Fibroblast of lung (primary cell): ENCODE results near the gene CD226. TPM values are rescaled to one million over a fixed set of nuclear protein-coding genes. Genes with fewer than 3 reads are reported as not detected.

Experiments
- DNase-seq, 2 donors: peaks; one replicate each; pipeline versions ENCODE4 v3.0.0 to v3.0.0-alpha.2; 2010; ENCODE audit warnings: low read depth in 2 of 2
- H2AFZ ChIP-seq: 2 replicates; pipeline ENCODE4 v1.5.1; 2012; ENCODE audit warnings: low read length, control low read depth, inconsistent platforms
- H3K27ac ChIP-seq: 2 replicates; pipeline ENCODE4 v1.5.1; 2011; ENCODE audit warnings: low read length, control low read depth; ENCODE audit not compliant: insufficient read depth
- H3K27me3 ChIP-seq: 2 replicates; pipeline ENCODE4 v1.5.1; 2011; ENCODE audit warnings: mild to moderate bottlenecking, low read length; ENCODE audit not compliant: control insufficient read depth, insufficient read depth
- H3K36me3 ChIP-seq: 2 replicates; pipeline ENCODE4 v1.5.1; 2011; ENCODE audit warnings: low read length; ENCODE audit not compliant: control insufficient read depth, insufficient read depth
- H3K4me1 ChIP-seq: 2 replicates; pipeline ENCODE4 v1.5.1; 2011; ENCODE audit warnings: low read length; ENCODE audit not compliant: control insufficient read depth, insufficient read depth; ENCODE audit errors: extremely low read depth
- H3K4me2 ChIP-seq: 2 replicates; pipeline ENCODE4 v1.5.1; 2011; ENCODE audit warnings: low read length, control low read depth; ENCODE audit not compliant: insufficient read depth; ENCODE audit errors: extremely low read depth
- H3K4me3 ChIP-seq, 4 experiments: fragments of 200-600 bp in 1 of 4; sonication (generic) in 1 of 4; replicated peaks in 1 of 4; 2 replicates each; pipeline ENCODE4 v1.5.1; 2011 to 2016; ENCODE audit warnings: low read length in 4 of 4, low read depth in 3 of 4, mild to moderate bottlenecking in 3 of 4, control low read depth in 2 of 4, inconsistent platforms in 1 of 4, mixed read lengths in 1 of 4; ENCODE audit not compliant: insufficient read depth in 1 of 4; ENCODE audit errors: control extremely low read depth in 1 of 4
- H3K79me2 ChIP-seq: 2 replicates; pipeline ENCODE4 v1.5.1; 2012; ENCODE audit warnings: mild to moderate bottlenecking, low read length, inconsistent platforms; ENCODE audit not compliant: control insufficient read depth, insufficient read depth
- H3K9ac ChIP-seq: 2 replicates; pipeline ENCODE4 v1.5.1; 2011; ENCODE audit warnings: mild to moderate bottlenecking, low read length, control low read depth; ENCODE audit not compliant: insufficient read depth
- H3K9me3 ChIP-seq: 2 replicates; pipeline ENCODE4 v1.5.1; 2012; ENCODE audit warnings: low read depth, low read length; ENCODE audit not compliant: control insufficient read depth, insufficient read depth
- H4K20me1 ChIP-seq: 2 replicates; pipeline ENCODE4 v1.5.1; 2011; ENCODE audit warnings: low read length; ENCODE audit not compliant: control insufficient read depth, insufficient read depth; ENCODE audit errors: extremely low read depth
- CTCF ChIP-seq, 2 donors: IDR thresholded peaks in 1 of 2; conservative IDR thresholded peaks in 1 of 2; 1 replicate in 1 of 2; 2 replicates in 1 of 2; pipeline ENCODE4 v1.5.1; 2011 to 2012; ENCODE audit warnings: low read length in 2 of 2, control low read depth in 1 of 2, inconsistent platforms in 1 of 2, low read depth in 1 of 2, mild to moderate bottlenecking in 1 of 2
- EZH2 ChIP-seq: IDR thresholded peaks from 2 replicates; pipeline ENCODE4 v1.5.1; 2012; ENCODE audit warnings: low read length, control low read depth, mild to moderate bottlenecking; ENCODE audit errors: missing control alignments
- polyA plus RNA-seq, 2 donors: library from polyadenylated mRNA; depleted of rRNA in 1 of 2; stranded (reverse) in 1 of 2; unstranded in 1 of 2; fragments of >200 nt; gene quantifications; 2 replicates each; pipeline ENCODE4 v1.2.1, GENCODE V29; 2011 to 2012; ENCODE audit warnings: missing spikeins in 1 of 2
- total RNA-seq: library from RNA; depleted of rRNA; stranded (reverse); fragments of >200 nt; gene quantifications from 2 replicates; pipeline ENCODE4 v1.2.1, GENCODE V29; 2014

The CD226 gene
- total and polyA plus RNA-seq, 2 donors (not counting 1 experiment from before 2014, with no cell fraction given), result 0.33 to 0.42 TPM

- Histone ChIP-seq H3K9me3 (no peaks in the 10 kb centered on the region), H2AFZ (no peak overlapping the region), H3K27ac (no peak overlapping the region), H3K4me3 (no peak overlapping the region), H3K79me2 (no peaks in the 10 kb centered on the region), H3K4me1 (no peaks in the 10 kb centered on the region), H3K9ac (no peak overlapping the region), H3K4me2 (no peak overlapping the region), H3K36me3 (no peaks in the 10 kb centered on the region), H4K20me1 (no peaks in the 10 kb centered on the region), H3K27me3 (no peaks in the 10 kb centered on the region)
- DNase-seq, result no peak
- TF ChIP-seq CTCF (conservative IDR thresholded peaks at IDR 0.05 in 1 of 2, IDR thresholded peaks at IDR 0.05 in 1 of 2; ENCODE audit: low read depth in 1 of 2, low read length in 2 of 2) (no peak), EZH2 (no peak)
These were observed 14.0 kb upstream of the CD226 start for GRCh38 chr18:69961718-69962117.

- Histone ChIP-seq H4K20me1 (no peaks in the 10 kb centered on the region), H3K27ac (no peak overlapping the region), H3K79me2 (no peaks in the 10 kb centered on the region), H3K4me3 (no peak overlapping the region), H3K27me3 (no peaks in the 10 kb centered on the region), H3K4me1 (no peaks in the 10 kb centered on the region), H2AFZ (no peak overlapping the region), H3K4me2 (no peak overlapping the region), H3K9me3 (no peaks in the 10 kb centered on the region), H3K9ac (no peak overlapping the region), H3K36me3 (no peaks in the 10 kb centered on the region)
- DNase-seq, result no peak
- TF ChIP-seq EZH2, result no peak
These were observed 10.7 kb upstream of the CD226 start for GRCh38 chr18:69958422-69958821.

DNA sequence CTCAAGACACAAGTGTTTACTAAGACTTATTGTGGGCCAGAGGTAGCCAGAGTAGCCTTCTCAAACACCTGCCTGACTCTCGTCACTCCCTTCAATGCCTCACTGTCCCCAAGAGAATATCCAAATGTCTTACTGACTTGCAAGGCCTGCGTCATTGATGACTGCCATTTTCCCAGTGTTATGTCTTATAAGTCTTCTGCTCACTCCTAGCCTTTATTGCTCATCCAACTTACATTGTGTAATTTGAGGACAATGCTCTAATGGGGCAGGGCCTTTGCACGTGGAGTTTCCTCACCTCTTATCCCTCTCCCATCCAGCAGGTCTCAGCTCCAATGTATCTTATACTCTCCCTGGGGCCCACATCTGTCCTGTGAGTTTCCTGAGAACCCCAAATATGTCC lies 10.1 kb upstream of the CD226 start:
- Histone ChIP-seq H3K9ac (no peak overlapping the region), H2AFZ (no peak overlapping the region), H4K20me1 (no peaks in the 10 kb centered on the region), H3K4me1 (no peaks in the 10 kb centered on the region), H3K9me3 (no peaks in the 10 kb centered on the region), H3K4me3 (no peak overlapping the region), H3K4me2 (no peak overlapping the region), H3K27me3 (no peaks in the 10 kb centered on the region), H3K27ac (no peak overlapping the region), H3K36me3 (no peaks in the 10 kb centered on the region), H3K79me2 (no peaks in the 10 kb centered on the region)
- TF ChIP-seq CTCF (conservative IDR thresholded peaks at IDR 0.05 in 1 of 2, IDR thresholded peaks at IDR 0.05 in 1 of 2; ENCODE audit: low read depth in 1 of 2, low read length in 2 of 2), result no peak
- no peak for TF ChIP-seq EZH2
- no peak for DNase-seq
